SIG-M5 treated with dmso at 0.1 percent for 504 hours (cell line): Measurements from ENCODE around the gene PIF1.
A peak's percentile ranks its signal among the peaks of the same experiment; 100 is the strongest.
"Not testable (repeated sequence)": the region's sequence is repeated elsewhere in the genome, so short reads cannot be mapped to it uniquely, and the experiment has no call there.

ENCODE experiments used
- DNase-seq: peaks from one replicate; lab custom pipeline; 2025; ENCODE audit not compliant: unreplicated experiment; lab: John Stamatoyannopoulos, UW

PIF1 gene

GRCh38 chr15:64847876-64848716 is 22.6 kb upstream of the PIF1 start:
- DNase-seq, result no peak

- no peak for DNase-seq
Observed at GRCh38 chr15:64847448-64847847, 22.0 kb upstream of the PIF1 start.

- no peak for DNase-seq
Observed at GRCh38 chr15:64847016-64847415, 21.6 kb upstream of the PIF1 start.

GRCh38 chr15:64845831-64846595 is 20.6 kb upstream of the PIF1 start:
- no peak for DNase-seq

GRCh38 chr15:64845183-64845611 is 19.8 kb upstream of the PIF1 start:
- no peak for DNase-seq

- DNase-seq, result no peak
Observed at GRCh38 chr15:64844576-64845145, 19.2 kb upstream of the PIF1 start.

- DNase-seq, result no peak
Observed at GRCh38 chr15:64843991-64844390, 18.5 kb upstream of the PIF1 start.

GRCh38 chr15:64842986-64843561 is 17.6 kb upstream of the PIF1 start:
- DNase-seq, result peak; percentile 85

GRCh38 chr15:64842096-64842939 is 16.9 kb upstream of the PIF1 start:
- DNase-seq, result peak; percentile 37

- DNase-seq, result peak; percentile 94
Observed at GRCh38 chr15:64841344-64842095, 16.1 kb upstream of the PIF1 start, which contains the start of gene PLEKHO2. TSS of gene PLEKHO2 (plus strand) at chr15:64841915. CDS start at chr15:64842017, 102 bp downstream.

GRCh38 chr15:64841060-64841343 is 15.6 kb upstream of the PIF1 start:
- no peak for DNase-seq

- peak; percentile 95 for DNase-seq
Observed at GRCh38 chr15:64837502-64837901, 12.1 kb upstream of the PIF1 start.

GRCh38 chr15:64836023-64836536 is 10.6 kb upstream of the PIF1 start:
- no peak for DNase-seq

- DNase-seq, result no peak
Observed at GRCh38 chr15:64833690-64834089, 8.2 kb upstream of the PIF1 start.

- DNase-seq, result no peak
Observed at GRCh38 chr15:64828985-64829384, 3.5 kb upstream of the PIF1 start.

- no peak for DNase-seq
Observed at GRCh38 chr15:64824929-64825430, 467 bp downstream of the PIF1 start.

- DNase-seq, result no peak
Observed at GRCh38 chr15:64816452-64816851, 9.0 kb downstream of the PIF1 start.

GRCh38 chr15:64814965-64815364 is 10.5 kb downstream of the PIF1 start:
- DNase-seq, result peak; percentile 17

- DNase-seq, result not testable (repeated sequence)
Observed at GRCh38 chr15:64814283-64814682, 11.2 kb downstream of the PIF1 start.

GRCh38 chr15:64813075-64813474 is 12.4 kb downstream of the PIF1 start:
- no peak for DNase-seq
